ACC112 (cell line): ENCODE data around the gene SRC.

Experiments used
- H2AFZ ChIP-seq: fragments of 200-600 bp; sonication (generic); one replicate; pipeline ENCODE4 v1.6.0; 2017; ENCODE audit warnings: antibody characterized with exemption, low read length; ENCODE audit not compliant: unreplicated experiment
- H3K27ac ChIP-seq: fragments of 200-600 bp; sonication (generic); 2 replicates; pipeline ENCODE4 v1.5.1; 2014; ENCODE audit warnings: low read depth, mild to moderate bottlenecking, antibody characterized with exemption, low read length, moderate library complexity
- H3K27me3 ChIP-seq: fragments of 200-600 bp; sonication (generic); 2 replicates; pipeline ENCODE4 v1.6.1; 2014; ENCODE audit warnings: mild to moderate bottlenecking, antibody characterized with exemption, low read length, moderate library complexity, mixed read lengths; ENCODE audit not compliant: insufficient read depth
- H3K36me3 ChIP-seq: fragments of 200-600 bp; sonication (generic); 2 replicates; pipeline ENCODE4 v1.6.1; 2016; ENCODE audit warnings: mild to moderate bottlenecking, antibody characterized with exemption, low read length, moderate library complexity, mixed read lengths; ENCODE audit not compliant: insufficient read depth
- H3K4me1 ChIP-seq: fragments of 200-600 bp; sonication (generic); one replicate; pipeline ENCODE4 v1.6.1; 2016; ENCODE audit warnings: low read length, mixed read lengths; ENCODE audit not compliant: insufficient read depth, unreplicated experiment, control insufficient read depth
- H3K4me3 ChIP-seq: fragments of 200-600 bp; sonication (generic); 2 replicates; pipeline ENCODE4 v1.5.1; 2014; ENCODE audit warnings: mild to moderate bottlenecking, low read depth, low read length
- H3K79me2 ChIP-seq: fragments of 200-600 bp; sonication (generic); one replicate; pipeline ENCODE4 v1.6.0; 2016; ENCODE audit warnings: low read length; ENCODE audit not compliant: control insufficient read depth, unreplicated experiment, insufficient read depth

Gene SRC

DNA sequence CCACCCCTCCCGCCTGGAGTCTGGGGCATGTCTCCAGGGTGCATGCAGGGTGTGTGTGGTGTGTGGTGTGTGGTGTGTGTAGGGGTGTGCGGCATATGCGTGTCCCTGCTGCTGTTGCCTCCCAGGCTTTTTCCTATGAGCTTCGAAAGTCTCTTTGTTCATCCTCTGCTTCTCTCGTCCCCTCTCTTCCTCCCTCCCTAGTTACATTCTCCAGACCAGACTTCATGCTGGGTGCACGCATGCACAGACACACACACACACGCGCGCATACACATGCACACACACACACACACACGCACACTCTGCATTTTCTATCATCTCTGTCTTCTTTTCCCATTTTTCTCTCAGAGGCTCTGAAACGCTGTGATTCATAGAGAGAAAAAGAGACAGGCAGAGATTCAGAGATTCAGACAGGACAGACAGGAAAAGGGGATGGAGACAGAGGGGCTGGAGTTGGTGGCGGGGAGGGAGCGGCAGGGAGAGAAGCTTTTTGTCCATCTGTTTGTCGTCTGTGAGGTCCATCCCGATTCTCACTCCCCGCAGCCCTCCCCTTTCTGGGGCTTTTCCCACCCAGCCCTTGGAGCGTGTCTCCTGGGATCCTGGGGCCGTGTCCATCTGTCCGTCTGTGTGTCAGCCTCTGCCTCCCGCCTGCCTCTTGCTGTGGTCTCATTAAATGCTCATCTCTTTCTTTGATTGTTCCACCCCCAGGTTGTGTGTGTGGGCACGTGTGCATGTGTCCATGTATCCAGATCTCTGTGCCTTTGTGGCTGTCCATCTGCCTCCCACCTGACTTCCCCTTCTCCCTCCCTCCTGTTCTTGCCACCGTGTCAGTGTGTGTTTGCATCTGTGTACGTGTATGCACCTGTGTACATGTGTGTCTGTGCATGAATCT lies 62.6 kb downstream of the SRC start:
- H3K79me2 ChIP-seq = no peaks in the 10 kb centered on the region
- H3K36me3 ChIP-seq = no peaks in the 10 kb centered on the region
- no peak overlapping the region for H3K4me3 ChIP-seq
- H3K27me3 ChIP-seq = peaks cover 15% of the 10 kb centered on the region
- H2AFZ ChIP-seq = no peak overlapping the region
- peaks cover 5% of the 10 kb centered on the region for H3K4me1 ChIP-seq
- H3K27ac ChIP-seq = no peak overlapping the region

DNA sequence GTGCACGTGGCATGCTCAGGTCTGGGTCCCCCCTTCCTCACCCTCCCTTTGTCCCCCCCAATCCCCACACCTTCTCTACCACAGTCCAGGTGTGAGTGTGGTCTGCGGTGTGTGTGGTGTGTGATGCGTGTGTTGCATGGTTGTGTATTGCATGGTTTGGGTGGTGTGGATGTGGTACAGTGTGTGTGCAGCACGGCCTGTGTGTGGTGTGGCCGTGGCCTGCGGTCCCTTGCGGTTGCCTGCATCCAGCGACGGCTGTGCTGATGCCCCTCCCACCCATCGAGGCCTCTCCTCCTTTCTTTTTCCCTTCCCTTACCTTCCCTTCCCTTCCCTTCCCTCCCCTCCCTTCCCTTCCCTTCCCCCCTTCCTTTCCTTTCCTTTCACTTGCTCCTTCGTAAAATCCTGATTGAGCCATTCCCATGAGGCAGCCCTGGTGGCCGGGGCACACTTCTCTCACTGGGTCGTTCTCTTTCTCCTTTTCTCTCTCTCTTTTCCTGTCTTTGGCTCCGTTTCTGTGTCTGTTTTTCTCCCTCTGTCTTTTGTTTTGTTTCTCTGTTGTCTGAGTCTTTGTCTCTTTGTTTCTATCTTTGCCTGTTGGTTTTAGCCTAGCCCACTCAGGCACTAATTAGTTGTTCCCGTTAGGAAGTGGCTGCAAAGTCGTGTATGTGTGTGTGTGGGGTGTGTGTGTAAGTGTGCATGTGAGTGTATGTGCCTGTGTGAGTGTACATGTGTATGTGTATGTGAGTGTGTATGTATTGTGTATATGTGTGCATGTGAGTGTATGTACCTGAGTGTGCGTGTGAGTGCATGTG lies 65.7 kb downstream of the SRC start:
- Histone ChIP-seq H3K27me3 (peaks cover 15% of the 10 kb centered on the region), H3K27ac (no peak overlapping the region), H3K79me2 (no peaks in the 10 kb centered on the region), H3K36me3 (no peaks in the 10 kb centered on the region), H3K4me1 (peaks cover 5% of the 10 kb centered on the region), H2AFZ (no peak overlapping the region), H3K4me3 (peak overlapping the region; percentile 73)

DNA sequence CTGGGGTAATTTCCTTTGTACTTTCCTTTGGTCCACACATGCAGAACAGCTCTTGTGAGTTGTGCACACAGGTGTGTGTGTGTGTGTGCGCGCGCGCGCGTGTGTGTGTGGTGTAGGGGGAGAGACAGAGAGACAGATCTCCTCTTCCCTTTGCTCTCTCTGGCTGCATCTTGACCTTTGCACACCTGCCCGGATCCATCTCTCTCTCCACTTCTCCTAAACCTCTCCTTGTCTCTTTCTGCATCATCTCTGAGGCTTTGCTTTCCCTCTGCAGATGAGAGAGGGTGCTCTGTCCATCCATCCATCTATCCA lies 67.0 kb downstream of the SRC start:
- Histone ChIP-seq H3K27ac (no peak overlapping the region), H3K27me3 (peaks cover 15% of the 10 kb centered on the region), H3K4me1 (peaks cover 5% of the 10 kb centered on the region), H3K36me3 (no peaks in the 10 kb centered on the region), H2AFZ (no peak overlapping the region), H3K4me3 (peak overlapping the region; percentile 73), H3K79me2 (no peaks in the 10 kb centered on the region)

DNA sequence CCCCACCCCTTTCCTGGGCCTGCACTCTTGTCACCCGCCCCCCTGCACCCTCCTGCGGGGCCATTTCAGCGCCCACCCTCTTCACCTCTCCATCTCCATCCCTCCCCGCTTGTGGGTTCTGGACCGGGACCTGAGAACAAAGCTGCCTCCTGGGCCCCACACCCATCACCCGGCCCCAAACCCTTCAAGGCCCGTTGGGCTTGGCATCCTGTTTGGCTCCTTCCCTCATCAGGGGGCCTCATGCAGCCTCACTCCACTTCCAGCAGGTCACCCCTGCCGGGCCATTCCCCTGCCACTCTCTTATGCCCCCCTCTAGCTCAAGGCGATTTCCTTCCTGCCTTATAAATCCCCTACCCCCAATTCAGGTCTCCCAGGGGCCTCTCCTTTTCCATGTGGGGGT lies 67.4 kb downstream of the SRC start:
- no peaks in the 10 kb centered on the region for H3K79me2 ChIP-seq
- H3K27me3 ChIP-seq = peaks cover 16% of the 10 kb centered on the region
- no peak overlapping the region for H3K27ac ChIP-seq
- no peak overlapping the region for H2AFZ ChIP-seq
- no peak overlapping the region for H3K4me3 ChIP-seq
- no peaks in the 10 kb centered on the region for H3K36me3 ChIP-seq
- H3K4me1 ChIP-seq = peaks cover 5% of the 10 kb centered on the region

DNA sequence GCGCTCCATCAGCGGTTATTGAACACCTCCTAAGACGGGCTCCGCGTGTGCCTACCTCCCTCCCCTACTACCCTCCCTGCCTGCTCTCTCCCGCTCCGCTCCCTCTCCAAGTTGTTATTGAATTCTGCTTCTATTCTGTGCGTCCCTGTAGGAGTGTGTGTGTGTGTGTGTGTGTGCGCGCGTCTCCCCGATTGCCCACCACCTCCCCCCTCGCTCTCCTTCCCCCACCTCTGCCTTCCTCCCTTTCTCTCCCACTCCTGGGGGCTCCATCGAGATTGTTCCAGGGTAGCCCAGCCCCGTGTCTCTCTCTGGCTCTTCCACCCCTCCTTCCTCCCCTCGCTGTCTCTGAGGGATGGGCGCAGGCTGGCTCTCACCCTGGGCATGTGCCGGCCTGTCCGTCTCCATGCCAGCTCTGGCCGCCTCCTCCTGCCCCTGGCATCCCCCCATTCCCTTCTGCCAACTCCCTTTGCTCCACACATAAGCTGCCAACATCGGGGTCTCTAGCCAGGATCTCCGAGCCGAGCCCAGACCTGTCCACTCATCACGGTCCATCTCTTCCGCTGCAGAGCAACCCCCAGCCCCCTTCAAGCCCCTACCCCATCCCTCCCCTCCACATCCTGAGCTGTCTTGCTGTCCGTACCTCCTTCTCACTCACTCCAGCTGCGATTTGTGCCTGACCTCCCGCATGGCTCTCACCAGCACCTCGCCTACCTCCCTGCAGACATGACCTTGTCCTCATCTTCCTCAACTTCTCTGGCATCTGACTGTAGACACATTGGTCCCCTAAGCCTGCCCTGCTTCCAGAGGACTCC lies 68.5 kb downstream of the SRC start:
- Histone ChIP-seq H3K36me3 (no peaks in the 10 kb centered on the region), H3K27me3 (peaks cover 19% of the 10 kb centered on the region), H3K4me3 (no peak overlapping the region), H3K79me2 (no peaks in the 10 kb centered on the region), H3K27ac (no peak overlapping the region), H2AFZ (no peak overlapping the region), H3K4me1 (peaks cover 5% of the 10 kb centered on the region)

DNA sequence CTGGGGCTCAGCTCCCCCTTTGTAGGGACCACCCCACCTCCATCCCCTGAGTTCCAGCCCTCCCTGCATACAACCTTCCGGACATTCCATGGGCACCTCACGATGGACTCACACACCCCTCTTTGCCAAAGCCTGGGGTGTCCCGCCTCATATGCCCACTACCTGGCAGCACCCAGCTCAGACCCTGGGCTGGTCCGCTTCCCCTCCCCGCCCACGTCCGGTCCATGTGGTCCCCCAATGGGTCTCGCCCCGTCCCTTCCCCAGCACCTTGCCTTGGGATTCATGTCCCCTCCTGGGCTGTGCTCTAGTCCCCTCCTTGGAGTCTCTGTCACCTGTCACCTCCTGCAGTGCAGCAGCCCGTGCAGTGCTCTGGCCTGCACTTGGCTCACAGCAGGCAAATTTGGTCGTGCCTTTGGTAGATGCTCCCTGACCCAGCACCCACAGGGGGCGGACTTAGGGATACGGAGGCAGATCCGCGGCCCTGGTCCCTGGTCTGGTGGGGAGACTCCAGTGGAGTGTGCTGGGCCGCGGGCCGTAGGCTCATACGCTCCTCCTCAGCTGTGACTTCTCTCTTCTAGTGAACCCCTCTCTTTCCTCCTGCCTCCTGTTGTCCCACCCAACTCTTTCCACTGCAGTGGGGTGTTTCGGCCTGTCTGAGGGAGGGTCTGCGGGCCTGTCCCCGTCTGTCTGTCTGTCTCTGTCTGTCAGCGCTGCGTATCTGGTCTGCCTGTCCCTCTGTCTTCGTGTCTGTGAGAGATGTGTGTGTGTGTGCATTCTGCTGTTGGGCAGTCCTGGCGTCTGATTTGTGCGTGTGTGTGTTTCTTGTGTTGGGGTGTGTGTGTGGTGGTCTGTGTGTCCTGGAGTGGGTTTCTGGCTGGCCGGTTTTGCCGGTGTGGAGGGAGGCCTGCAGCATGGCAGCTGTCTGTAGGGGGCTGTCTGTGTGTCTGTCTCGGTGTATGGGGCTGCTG lies 69.5 kb downstream of the SRC start:
- Histone ChIP-seq H2AFZ (no peak overlapping the region), H3K36me3 (no peaks in the 10 kb centered on the region), H3K27me3 (peaks cover 15% of the 10 kb centered on the region), H3K79me2 (no peaks in the 10 kb centered on the region), H3K27ac (no peak overlapping the region), H3K4me1 (peaks cover 5% of the 10 kb centered on the region), H3K4me3 (no peak overlapping the region)

DNA sequence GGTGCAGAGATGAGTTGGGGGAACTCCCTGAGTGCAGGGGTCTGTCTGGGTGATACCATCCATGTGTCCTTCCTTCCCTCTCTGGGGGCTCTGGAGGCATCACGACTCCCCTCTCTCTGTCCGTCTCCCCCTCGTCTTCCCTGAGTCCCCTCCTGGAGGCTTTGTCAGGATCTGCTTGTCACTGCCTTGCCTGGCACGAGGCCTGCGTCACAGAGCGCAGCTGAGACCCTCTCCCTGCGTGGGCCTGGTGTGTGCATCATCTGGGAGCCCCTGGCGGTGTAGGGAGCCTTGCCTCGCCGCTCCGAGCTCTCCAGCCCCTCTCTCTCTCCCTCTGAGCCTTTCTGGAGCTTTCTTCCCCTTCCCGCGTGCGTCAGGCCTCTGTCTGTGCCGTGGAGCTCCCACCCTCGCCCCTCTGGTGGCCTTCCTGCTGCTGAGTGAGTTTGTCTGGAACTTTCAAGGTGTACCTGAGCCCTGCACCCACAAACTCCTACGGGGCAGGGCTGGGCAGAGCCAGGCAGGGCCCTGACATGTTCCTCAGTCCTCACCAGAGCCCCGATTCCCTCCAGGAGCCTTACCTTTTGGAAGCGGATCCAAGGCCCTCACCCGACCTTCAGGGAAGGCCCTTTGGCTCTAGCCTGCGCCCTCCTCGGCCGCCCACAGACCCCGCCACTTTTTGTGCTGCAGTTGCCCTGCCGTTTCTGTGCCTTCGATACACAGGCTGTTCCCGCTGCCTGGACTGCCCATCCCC lies 70.3 kb downstream of the SRC start:
- no peak overlapping the region for H2AFZ ChIP-seq
- no peak overlapping the region for H3K27ac ChIP-seq
- no peak overlapping the region for H3K4me3 ChIP-seq
- H3K36me3 ChIP-seq = no peaks in the 10 kb centered on the region
- H3K4me1 ChIP-seq = peaks cover 5% of the 10 kb centered on the region
- no peaks in the 10 kb centered on the region for H3K79me2 ChIP-seq
- peaks cover 23% of the 10 kb centered on the region for H3K27me3 ChIP-seq

DNA sequence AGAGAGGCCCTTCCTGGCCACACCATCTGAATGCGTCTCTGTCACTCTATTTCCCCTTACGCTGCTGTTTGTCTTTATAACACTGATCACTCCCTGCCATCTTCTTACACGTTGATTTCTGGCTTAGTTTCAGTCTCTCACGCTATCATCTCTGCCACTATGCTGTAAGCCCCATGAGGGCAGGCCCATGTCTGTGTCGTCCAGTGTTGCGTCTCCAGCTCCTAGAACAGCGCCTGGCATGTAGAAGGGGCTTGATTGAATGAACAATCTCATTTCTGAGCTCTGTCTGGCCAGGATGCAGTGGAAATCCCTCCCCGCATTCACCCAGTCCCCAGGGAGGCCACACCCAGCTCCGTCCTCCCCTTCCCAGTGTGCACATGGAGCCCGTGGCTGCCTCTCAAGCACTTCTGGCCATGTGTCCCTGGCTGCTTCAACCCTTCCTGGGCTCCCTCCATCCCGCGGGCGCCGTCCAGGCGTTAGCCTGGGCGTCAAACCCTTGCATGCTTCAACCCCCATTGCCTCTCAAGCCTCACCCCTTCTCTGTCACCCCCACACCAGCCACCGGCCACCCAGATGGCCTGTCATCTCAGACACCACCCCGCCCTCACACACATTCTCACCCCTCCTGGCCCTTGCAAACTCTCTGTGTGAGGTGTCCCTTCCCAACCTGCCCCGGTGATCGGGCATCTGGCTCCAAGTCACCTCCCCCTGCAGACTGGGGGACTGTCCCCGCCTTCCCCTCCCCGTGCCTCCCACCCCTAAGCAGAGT lies 71.1 kb downstream of the SRC start:
- H3K27me3 ChIP-seq = peaks cover 31% of the 10 kb centered on the region
- H3K4me1 ChIP-seq = peaks cover 2% of the 10 kb centered on the region
- no peak overlapping the region for H2AFZ ChIP-seq
- no peaks in the 10 kb centered on the region for H3K79me2 ChIP-seq
- no peaks in the 10 kb centered on the region for H3K36me3 ChIP-seq
- H3K4me3 ChIP-seq = no peak overlapping the region
- H3K27ac ChIP-seq = no peak overlapping the region
